ENCODE data around the gene TMEM190. TPM values are rescaled to one million over a fixed set of nuclear protein-coding genes. Genes with fewer than 3 reads are reported as not detected.

TMEM190 gene
- total and polyA plus RNA-seq, 2 donors (not counting 3 experiments of a cell fraction or from before 2014, with no cell fraction given): not detected

DNA sequence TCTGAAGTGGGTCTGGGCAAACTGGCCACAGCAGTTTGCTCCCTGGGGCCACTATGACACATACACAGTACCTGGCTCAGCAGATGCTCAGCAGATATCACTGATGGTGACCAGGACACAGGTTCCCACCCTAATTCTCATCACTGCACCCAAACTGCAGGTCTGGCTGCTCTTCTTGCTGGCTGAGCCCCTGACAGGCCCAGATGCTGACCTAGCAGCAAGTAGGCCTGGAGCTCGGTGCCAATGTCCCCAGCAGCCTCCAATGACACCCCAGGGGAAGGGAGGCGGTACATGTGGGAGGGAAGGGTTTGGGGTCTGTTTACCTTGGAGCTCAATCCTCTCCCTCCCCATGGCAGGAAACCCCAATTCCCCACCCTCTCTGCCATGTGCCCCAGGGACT is 25.9 kb downstream of the TMEM190 start:
- POLR2A ChIA-PET: no interaction called here
- Histone ChIP-seq H3K36me3 (ENCODE audit: control insufficient read depth in 2 of 2, extremely low read depth in 1 of 2, insufficient read depth in 2 of 2, low read length in 2 of 2) (peaks cover 17 to 23% of the 10 kb centered on the region in 2 experiments), H3K79me2 (ENCODE audit: control insufficient read depth, insufficient read depth, low read length) (peaks cover 53% of the 10 kb centered on the region), H3K9me3 (replicated peaks; ENCODE audit: control insufficient read depth, insufficient read depth, low read length) (no peaks in the 10 kb centered on the region), H4K20me1 (replicated peaks; ENCODE audit: control insufficient read depth, extremely low read depth, insufficient read depth, low read length) (no peaks in the 10 kb centered on the region), H3K27me3 (ENCODE audit: control insufficient read depth in 2 of 2, insufficient read depth in 2 of 2, low read length in 2 of 2) (no peaks in the 10 kb centered on the region), H3K9ac (replicated peaks; ENCODE audit: extremely low read depth, insufficient read depth, low read length) (no peak overlapping the region), H3K4me1 (ENCODE audit: control insufficient read depth, extremely low read depth, insufficient read depth, low read length) (peaks cover 13% of the 10 kb centered on the region), H3K9me1 (replicated peaks; ENCODE audit: control insufficient read depth, extremely low read depth, insufficient read depth, low read length) (no peaks in the 10 kb centered on the region), H3K4me2 (ENCODE audit: insufficient read depth, low read length) (no peak overlapping the region), H3K27ac (ENCODE audit: insufficient read depth, low read depth, low read length) (no peak overlapping the region), H3K4me3 (replicated peaks in 1 of 3; ENCODE audit: insufficient read depth in 1 of 3, low read depth in 1 of 3, low read length in 3 of 3) (no peak overlapping the region), H2AFZ (ENCODE audit: low read depth, low read length) (no peak overlapping the region)
- CTCF ChIA-PET: interaction anchor here (1.1 to 1.5 kb wide), 2 partner anchors 15 to 18 kb away, joined by 3 read pairs; partner anchors contain the start of gene TMEM238
- DNase-seq (ENCODE audit: low read depth, low spot score) (no peak), FAIRE-seq (no peak)
- intact Hi-C loops (cut with micrococcal nuclease): no loop called here
- dilution Hi-C loops (cut with MboI; ENCODE audit: extremely low pct_ligation_motif_present, low sequenced_read_pairs): no loop called here
- TF ChIP-seq GATA2 (IDR thresholded peaks at IDR 0.05; ENCODE audit: insufficient read depth, insufficient read length, low read depth, low read length) (no peak), POLR2AphosphoS5 (IDR thresholded peaks at IDR 0.05; ENCODE audit: insufficient read depth, low read depth, low read length) (no peak), POLR2A (IDR thresholded peaks at IDR 0.05; ENCODE audit: low read depth, low read length) (no peak), EZH2 (IDR thresholded peaks at IDR 0.05; ENCODE audit: borderline replicate concordance, low read depth, low read length, severe bottlenecking) (no peak), FOS (IDR thresholded peaks at IDR 0.05; ENCODE audit: borderline replicate concordance, insufficient read depth, low read length) (no peak), JUN (IDR thresholded peaks at IDR 0.05; ENCODE audit: borderline replicate concordance, insufficient read depth, insufficient read length, low read depth) (no peak), MYC (IDR thresholded peaks at IDR 0.05; ENCODE audit: low read depth, low read length) (no peak)
- TF ChIP-seq, protein P1, sequence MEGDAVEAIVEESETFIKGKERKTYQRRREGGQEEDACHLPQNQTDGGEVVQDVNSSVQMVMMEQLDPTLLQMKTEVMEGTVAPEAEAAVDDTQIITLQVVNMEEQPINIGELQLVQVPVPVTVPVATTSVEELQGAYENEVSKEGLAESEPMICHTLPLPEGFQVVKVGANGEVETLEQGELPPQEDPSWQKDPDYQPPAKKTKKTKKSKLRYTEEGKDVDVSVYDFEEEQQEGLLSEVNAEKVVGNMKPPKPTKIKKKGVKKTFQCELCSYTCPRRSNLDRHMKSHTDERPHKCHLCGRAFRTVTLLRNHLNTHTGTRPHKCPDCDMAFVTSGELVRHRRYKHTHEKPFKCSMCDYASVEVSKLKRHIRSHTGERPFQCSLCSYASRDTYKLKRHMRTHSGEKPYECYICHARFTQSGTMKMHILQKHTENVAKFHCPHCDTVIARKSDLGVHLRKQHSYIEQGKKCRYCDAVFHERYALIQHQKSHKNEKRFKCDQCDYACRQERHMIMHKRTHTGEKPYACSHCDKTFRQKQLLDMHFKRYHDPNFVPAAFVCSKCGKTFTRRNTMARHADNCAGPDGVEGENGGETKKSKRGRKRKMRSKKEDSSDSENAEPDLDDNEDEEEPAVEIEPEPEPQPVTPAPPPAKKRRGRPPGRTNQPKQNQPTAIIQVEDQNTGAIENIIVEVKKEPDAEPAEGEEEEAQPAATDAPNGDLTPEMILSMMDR (IDR thresholded peaks at IDR 0.05; ENCODE audit: extremely low read depth in 1 of 2, insufficient read depth in 1 of 2, low read depth in 1 of 2, low read length in 2 of 2): no peak
- no TSS peak for BruUV-seq (replicated peaks)

All from endothelial cell of umbilical vein (primary cell).